Measurements from ENCODE around the gene SORCS2. TPM values are rescaled to one million over a fixed set of nuclear protein-coding genes. Genes with fewer than 3 reads are reported as not detected.

Gene SORCS2
- polyA plus RNA-seq, 1 donor (not counting 4 experiments of a cell fraction or from before 2014, with no cell fraction given) = 0.09 TPM

GRCh38 chr4:7348946-7349900 is 156.9 kb downstream of the SORCS2 start:
- DNase-seq (ENCODE audit: low read depth, low spot score) = no peak
- Histone ChIP-seq H3K36me3 (ENCODE audit: control insufficient read depth in 2 of 2, extremely low read depth in 1 of 2, insufficient read depth in 2 of 2, low read length in 2 of 2) (no peaks in the 10 kb centered on the region), H4K20me1 (ENCODE audit: control insufficient read depth, extremely low read depth, insufficient read depth, low read length) (no peaks in the 10 kb centered on the region), H3K27ac (ENCODE audit: control insufficient read depth, insufficient read depth, low read length) (no peak overlapping the region), H3K9ac (ENCODE audit: control insufficient read depth, extremely low read depth, insufficient read depth, low read length) (no peak overlapping the region), H3K79me2 (ENCODE audit: control insufficient read depth, insufficient read depth, low read length) (no peaks in the 10 kb centered on the region), H3K4me2 (ENCODE audit: control insufficient read depth, extremely low read depth, insufficient read depth, low read depth, low read length) (no peak overlapping the region), H3K9me3 (ENCODE audit: control insufficient read depth, low read depth, low read length) (no peaks in the 10 kb centered on the region), H3K4me1 (ENCODE audit: control insufficient read depth, extremely low read depth, insufficient read depth, low read length) (no peaks in the 10 kb centered on the region), H3K9me1 (ENCODE audit: control insufficient read depth, extremely low read depth, insufficient read depth, low read length) (no peaks in the 10 kb centered on the region), H3K4me3 (ENCODE audit: control insufficient read depth in 2 of 3, extremely low read depth in 1 of 3, insufficient read depth in 2 of 3, low read depth in 1 of 3, low read length in 3 of 3) (no peak overlapping the region), H2AFZ (ENCODE audit: control insufficient read depth, low read length) (no peak overlapping the region), H3K27me3 (ENCODE audit: control insufficient read depth, extremely low read depth, insufficient read depth, low read length) (peaks cover 3% of the 10 kb centered on the region)
- TF ChIP-seq CTCF (optimal IDR thresholded peaks at IDR 0.05 in 1 of 3, IDR thresholded peaks at IDR 0.05 in 1 of 3, conservative IDR thresholded peaks at IDR 0.05 in 1 of 3; ENCODE audit: extremely low read depth in 1 of 3, insufficient read depth in 2 of 3, low read length in 3 of 3) (no peak), EZH2 (IDR thresholded peaks at IDR 0.05; ENCODE audit: low read length) (no peak)
- dilution Hi-C loops (cut with MboI; ENCODE audit: extremely low pct_ligation_motif_present, low sequenced_read_pairs) = no loop called here
- FAIRE-seq = no peak

GRCh38 chr4:7350396-7350795 is 158.1 kb downstream of the SORCS2 start:
- Histone ChIP-seq H3K79me2 (ENCODE audit: control insufficient read depth, insufficient read depth, low read length) (no peaks in the 10 kb centered on the region), H3K36me3 (ENCODE audit: control insufficient read depth in 2 of 2, extremely low read depth in 1 of 2, insufficient read depth in 2 of 2, low read length in 2 of 2) (no peaks in the 10 kb centered on the region), H3K27me3 (ENCODE audit: control insufficient read depth, extremely low read depth, insufficient read depth, low read length) (peaks cover 3% of the 10 kb centered on the region), H3K4me3 (ENCODE audit: control insufficient read depth in 2 of 3, extremely low read depth in 1 of 3, insufficient read depth in 2 of 3, low read depth in 1 of 3, low read length in 3 of 3) (no peak overlapping the region), H3K4me2 (ENCODE audit: control insufficient read depth, extremely low read depth, insufficient read depth, low read depth, low read length) (no peak overlapping the region), H2AFZ (ENCODE audit: control insufficient read depth, low read length) (no peak overlapping the region), H3K27ac (ENCODE audit: control insufficient read depth, insufficient read depth, low read length) (no peak overlapping the region), H3K9ac (ENCODE audit: control insufficient read depth, extremely low read depth, insufficient read depth, low read length) (no peak overlapping the region), H3K9me3 (ENCODE audit: control insufficient read depth, low read depth, low read length) (no peaks in the 10 kb centered on the region), H3K4me1 (ENCODE audit: control insufficient read depth, extremely low read depth, insufficient read depth, low read length) (no peaks in the 10 kb centered on the region), H4K20me1 (ENCODE audit: control insufficient read depth, extremely low read depth, insufficient read depth, low read length) (no peaks in the 10 kb centered on the region), H3K9me1 (ENCODE audit: control insufficient read depth, extremely low read depth, insufficient read depth, low read length) (no peaks in the 10 kb centered on the region)
- TF ChIP-seq CTCF (optimal IDR thresholded peaks at IDR 0.05 in 1 of 3, IDR thresholded peaks at IDR 0.05 in 1 of 3, conservative IDR thresholded peaks at IDR 0.05 in 1 of 3; ENCODE audit: extremely low read depth in 1 of 3, insufficient read depth in 2 of 3, low read length in 3 of 3) (no peak), EZH2 (IDR thresholded peaks at IDR 0.05; ENCODE audit: low read length) (no peak)
- no peak for FAIRE-seq
- dilution Hi-C loops (cut with MboI; ENCODE audit: extremely low pct_ligation_motif_present, low sequenced_read_pairs) = no loop called here
- no peak for DNase-seq (ENCODE audit: low read depth, low spot score)

All from keratinocyte (primary cell).